Activated T-cell treated with anti-CD3 and anti-CD28 coated beads, Interleukin-2, amount 50 U/mL, for 1 hour (primary cell): ENCODE measurements around the gene TBX4.

Experiments
- DNase-seq: peaks from one replicate; pipeline ENCODE4 v3.0.0-alpha.2; 2020

TBX4 gene

GRCh38 chr17:61534414-61534813 is 82.2 kb downstream of the TBX4 start:
- no peak for DNase-seq
